B cell (primary cell): ENCODE data around the gene SFT2D2. TPM values are rescaled to one million over a fixed set of nuclear protein-coding genes. Genes with fewer than 3 reads are reported as not detected.

Experiments used
- ATAC-seq: fragments of 200-7000 bp; cut with Tn5 transposase; one replicate; pipeline ENCODE4 v1.10.0; 2021; ENCODE audit warnings: low read depth, mild to moderate bottlenecking, moderate number of reproducible peaks, moderate library complexity
- CTCF ChIA-PET: fragments of 350-600 bp; sonication (Branson Sonifier 250); formaldehyde crosslinking; loops from one replicate; lab custom pipeline; 2021; ENCODE audit warnings: antibody characterized with exemption, inconsistent platforms; lab: Charles Lee
- POLR2A ChIA-PET: fragments of 350-600 bp; sonication (Branson Sonifier 250); formaldehyde crosslinking; loops from one replicate; lab custom pipeline; 2021; ENCODE audit warnings: antibody characterized with exemption; lab: Charles Lee
- DNase-seq: peaks from one replicate; pipeline ENCODE4 v3.0.0; 2013
- H2AFZ ChIP-seq: 2 replicates; pipeline ENCODE4 v1.6.1; 2012; ENCODE audit warnings: mild to moderate bottlenecking, low read depth, low read length; ENCODE audit not compliant: insufficient read depth, poor library complexity, severe bottlenecking
- H3K27ac ChIP-seq, 2 donors: 1 replicate in 1 of 2; 2 replicates in 1 of 2; pipeline ENCODE4 v1.5.1; 2012 to 2013; ENCODE audit warnings: low read length in 2 of 2, mild to moderate bottlenecking in 2 of 2, moderate library complexity in 1 of 2
- H3K27me3 ChIP-seq, 4 experiments: fragments of 200-600 bp in 1 of 4; sonication (generic) in 1 of 4; replicated peaks in 1 of 4; 1 replicate in 2 of 4; 2 replicates in 2 of 4; pipeline versions ENCODE4 v1.6.1 to v1.7.0; 2013 to 2016; ENCODE audit warnings: low read length in 3 of 4, mild to moderate bottlenecking in 2 of 4, mixed read lengths in 1 of 4, moderate library complexity in 1 of 4; ENCODE audit not compliant: insufficient read depth in 4 of 4, control insufficient read depth in 3 of 4; ENCODE audit errors: control extremely low read depth in 1 of 4
- H3K36me3 ChIP-seq, 2 experiments: replicated peaks in 1 of 2; 1 replicate in 1 of 2; 2 replicates in 1 of 2; pipeline versions ENCODE4 v1.6.1 to v1.7.1; 2013; ENCODE audit warnings: low read length in 1 of 2; ENCODE audit not compliant: insufficient read depth in 2 of 2, control insufficient read depth in 1 of 2; ENCODE audit errors: control extremely low read depth in 1 of 2, extremely low read depth in 1 of 2
- H3K4me1 ChIP-seq, 2 donors: fragments of 200-600 bp in 1 of 2; sonication (generic) in 1 of 2; 1 replicate in 1 of 2; 2 replicates in 1 of 2; pipeline versions ENCODE4 v1.5.1 to v1.6.1; 2013 to 2017; ENCODE audit warnings: low read length in 2 of 2; ENCODE audit not compliant: control insufficient read depth in 2 of 2, insufficient read depth in 2 of 2
- H3K4me2 ChIP-seq: replicated peaks from 2 replicates; pipeline ENCODE3; 2012; ENCODE audit warnings: mild to moderate bottlenecking, low read depth, low read length; ENCODE audit not compliant: poor library complexity, severe bottlenecking
- H3K4me3 ChIP-seq, 5 experiments: fragments of 200-600 bp in 1 of 5; sonication (generic) in 1 of 5; 1 replicate in 3 of 5; 2 replicates in 2 of 5; pipeline versions ENCODE4 v1.5.1 to v1.7.0; 2011 to 2016; ENCODE audit warnings: low read length in 4 of 5, mild to moderate bottlenecking in 4 of 5, low read depth in 2 of 5, control low read depth in 1 of 5, moderate library complexity in 1 of 5; ENCODE audit not compliant: insufficient read depth in 1 of 5; ENCODE audit errors: control extremely low read depth in 1 of 5, extremely low read depth in 1 of 5
- H3K79me2 ChIP-seq: fragments of 200-600 bp; sonication (generic); one replicate; pipeline ENCODE4 v1.6.0; 2016; ENCODE audit warnings: low read length; ENCODE audit not compliant: control insufficient read depth, insufficient read depth
- H3K9ac ChIP-seq: fragments of 200-600 bp; sonication (generic); 2 replicates; pipeline ENCODE4 v1.6.1; 2017; ENCODE audit warnings: mild to moderate bottlenecking, low read length, moderate library complexity
- H3K9me3 ChIP-seq, 3 donors: one replicate each; pipeline versions ENCODE4 v1.6.1 to v1.7.1; 2013; ENCODE audit warnings: low read length in 2 of 3; ENCODE audit not compliant: control insufficient read depth in 2 of 3, insufficient read depth in 1 of 3; ENCODE audit errors: control extremely low read depth in 1 of 3
- H4K20me1 ChIP-seq: 2 replicates; pipeline ENCODE4 v1.6.0; 2012; ENCODE audit warnings: mild to moderate bottlenecking, low read length; ENCODE audit not compliant: insufficient read depth, control insufficient read depth, poor library complexity, severe bottlenecking
- H3K27ac Mint-ChIP-seq: one replicate; pipeline ENCODE4 v1.8.0; 2021; ENCODE audit warnings: mixed read lengths
- H3K27me3 Mint-ChIP-seq: one replicate; pipeline ENCODE4 v1.8.0; 2021; ENCODE audit warnings: mixed read lengths
- H3K4me1 Mint-ChIP-seq: one replicate; pipeline ENCODE4 v1.8.0; 2021; ENCODE audit warnings: mixed read lengths
- H3K4me3 Mint-ChIP-seq: one replicate; pipeline ENCODE4 v1.8.0; 2021; ENCODE audit warnings: mixed read lengths
- H3K9me3 Mint-ChIP-seq: one replicate; pipeline ENCODE4 v1.8.0; 2022; ENCODE audit warnings: mixed read lengths; ENCODE audit not compliant: insufficient read depth
- CTCF ChIP-seq: fragments of 200-600 bp; IDR thresholded peaks from one replicate; pipeline ENCODE4 v1.8.0; 2022; ENCODE audit warnings: antibody characterized with exemption, mild to moderate bottlenecking
- EZH2 ChIP-seq: IDR thresholded peaks from 2 replicates; pipeline ENCODE4 v1.6.1; 2012; ENCODE audit warnings: borderline replicate concordance, low read depth, mild to moderate bottlenecking, moderate library complexity, low read length; ENCODE audit not compliant: insufficient read depth, poor library complexity, severe bottlenecking
- WGBS: methylation state at CpG from one replicate; pipeline ENCODE4 v1.1.5; 2013; ENCODE audit warnings: missing lambda C conversion rate; ENCODE audit not compliant: insufficient coverage; 5-methylcytosine and 5-hydroxymethylcytosine counted together
- intact Hi-C: fragments of 100-400 bp; cut with micrococcal nuclease; formaldehyde crosslinking; loops from one replicate; pipeline ENCODE4 v1.10.0; 2022
- polyA plus RNA-seq: library from polyadenylated mRNA; depleted of rRNA; stranded (reverse); fragments of >200 nt; gene quantifications from 2 replicates; pipeline ENCODE4 v1.2.3, GENCODE V29; 2012
- total RNA-seq, 2 donors: library from RNA; stranded (reverse); fragments of 120-200 nt in 1 of 2; gene quantifications; 1 replicate in 1 of 2; 2 replicates in 1 of 2; pipeline versions ENCODE4 v1.2.3 to v1.2.4, GENCODE V29; 2013 to 2022

SFT2D2 gene
- total and polyA plus RNA-seq, 2 donors (not counting 1 experiment from before 2014, with no cell fraction given): 13.0 to 68.3 TPM

- Histone ChIP-seq H3K36me3 (peaks cover 0 to 31% of the 10 kb centered on the region in 2 experiments), H3K4me1 (peaks cover 42 to 51% of the 10 kb centered on the region in 2 donors), H3K4me2 (peak overlapping the region; percentile 85), H3K79me2 (peaks cover 69% of the 10 kb centered on the region), H3K4me3 (peak overlapping the region in 4 of 5 experiments; percentile 9 to 89 (median 78)), H4K20me1 (peaks cover 59% of the 10 kb centered on the region), H3K27me3 (no peaks in the 10 kb centered on the region), H3K27ac (peak overlapping the region in 1 of 2 donors; percentile 91), H2AFZ (no peak overlapping the region), H3K9me3 (no peaks in the 10 kb centered on the region), H3K9ac (peak overlapping the region; percentile 84)
- WGBS: 77% methylated on average over 5 of the region's 7 CpGs
- Mint-ChIP-seq H3K27ac (peak overlapping the region; percentile 98), H3K9me3 (no peaks in the 10 kb centered on the region), H3K4me3 (peak overlapping the region; percentile 89), H3K27me3 (no peaks in the 10 kb centered on the region), H3K4me1 (peaks cover 62% of the 10 kb centered on the region)
- TF ChIP-seq CTCF (no peak), EZH2 (no peak)
- ATAC-seq (no peak), DNase-seq (no peak)
- ChIA-PET POLR2A (no interaction called here), CTCF (interaction anchor here (0.7 to 3.3 kb wide), 4 partner anchors 8 to 1121 kb away, joined by 3 to 13 read pairs (median 4); no protein-coding TSS in a partner anchor)
- intact Hi-C loops: loop anchor here (2.0 to 5.0 kb wide), 3 partner anchors 115 to 1140 kb away; partner anchors contain the start of genes BLZF1, DCAF6, MPC2 and NME7
Measured at GRCh38 chr1:168227620-168228019, 1.8 kb downstream of the SFT2D2 start.

GRCh38 chr1:168229893-168230292 is 4.1 kb downstream of the SFT2D2 start:
- Histone ChIP-seq H3K79me2 (peaks cover 92% of the 10 kb centered on the region), H4K20me1 (peaks cover 82% of the 10 kb centered on the region), H3K4me1 (peaks cover 38 to 47% of the 10 kb centered on the region in 2 donors), H3K9me3 (no peaks in the 10 kb centered on the region), H3K4me3 (no peak overlapping the region), H3K27me3 (no peaks in the 10 kb centered on the region), H3K36me3 (peaks cover 0 to 52% of the 10 kb centered on the region in 2 experiments), H3K9ac (no peak overlapping the region), H3K27ac (peak overlapping the region in 1 of 2 donors; percentile 60), H3K4me2 (peak overlapping the region; percentile 85), H2AFZ (no peak overlapping the region)
- H3K4me3 Mint-ChIP-seq: peak overlapping the region; percentile 89
- H3K27me3 Mint-ChIP-seq: no peaks in the 10 kb centered on the region
- CTCF ChIA-PET: no interaction called here
- TF ChIP-seq CTCF (no peak), EZH2 (no peak)
- ATAC-seq (no peak), DNase-seq (no peak)
- no CpG with 5 or more reads among the region's 4 CpGs for WGBS
- peak overlapping the region; percentile 46 for H3K27ac Mint-ChIP-seq
- H3K9me3 Mint-ChIP-seq: no peaks in the 10 kb centered on the region
- POLR2A ChIA-PET: interaction anchor here (1.1 kb wide), 1 partner anchor 50 kb away, joined by 9 read pairs; no protein-coding TSS in a partner anchor
- peaks cover 70% of the 10 kb centered on the region for H3K4me1 Mint-ChIP-seq
- intact Hi-C loops: loop anchor here (5.0 kb wide), 2 partner anchors 112 to 1137 kb away; partner anchors contain the start of genes BLZF1 and NME7
